ENCODE data around the gene MEPE.

MEPE gene

DNA sequence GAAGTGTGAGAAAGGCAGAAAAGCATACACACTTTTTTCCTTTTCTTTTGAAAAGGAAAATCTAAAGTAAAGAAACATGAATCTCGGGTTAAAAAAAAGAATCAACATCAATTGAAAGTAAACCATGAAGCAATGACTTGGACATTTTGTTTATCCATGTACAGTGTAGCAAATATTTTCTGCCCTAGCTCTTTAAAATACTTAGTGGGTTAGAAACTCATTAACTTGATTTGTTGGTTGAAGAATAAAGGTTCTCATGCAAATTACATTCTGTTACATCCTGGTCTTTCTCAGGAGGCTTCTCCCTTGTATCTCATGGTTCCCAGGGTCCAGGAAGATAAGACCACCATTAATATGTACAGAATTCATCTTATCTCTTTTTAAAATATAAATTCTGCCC, 9.0 kb upstream of the MEPE start:
- no peak overlapping the region for H3K4me3 ChIP-seq (ENCODE audit: low read length)
- DNase-seq (ENCODE audit: low read depth) = no peak
- TF ChIP-seq CTCF (IDR thresholded peaks at IDR 0.05; ENCODE audit: insufficient read depth, low read depth, low read length, missing control alignments) = no peak

DNA sequence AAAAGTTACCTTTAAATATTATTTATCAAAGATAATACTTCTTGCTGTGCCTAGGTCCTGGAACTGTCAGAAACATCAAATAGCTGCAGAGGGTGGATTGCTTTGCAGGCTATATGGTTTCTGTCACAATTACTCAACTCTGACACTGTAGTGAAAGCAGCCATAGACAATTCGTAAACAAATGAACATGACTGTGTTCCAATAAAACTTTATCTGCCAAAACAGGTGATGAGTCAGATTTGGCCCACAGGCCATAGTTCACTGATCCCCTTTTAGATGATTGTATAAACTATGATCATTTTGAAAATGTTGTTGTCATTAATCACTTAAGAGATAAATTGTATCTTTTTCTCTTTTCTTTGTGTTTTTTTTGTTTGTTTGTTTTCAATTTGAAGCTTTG, 8.4 kb upstream of the MEPE start:
- H3K4me3 ChIP-seq (ENCODE audit: low read length) = no peak overlapping the region
- no peak for TF ChIP-seq CTCF (IDR thresholded peaks at IDR 0.05; ENCODE audit: insufficient read depth, low read depth, low read length, missing control alignments)
- peak; percentile 33 for DNase-seq (ENCODE audit: low read depth)

DNA sequence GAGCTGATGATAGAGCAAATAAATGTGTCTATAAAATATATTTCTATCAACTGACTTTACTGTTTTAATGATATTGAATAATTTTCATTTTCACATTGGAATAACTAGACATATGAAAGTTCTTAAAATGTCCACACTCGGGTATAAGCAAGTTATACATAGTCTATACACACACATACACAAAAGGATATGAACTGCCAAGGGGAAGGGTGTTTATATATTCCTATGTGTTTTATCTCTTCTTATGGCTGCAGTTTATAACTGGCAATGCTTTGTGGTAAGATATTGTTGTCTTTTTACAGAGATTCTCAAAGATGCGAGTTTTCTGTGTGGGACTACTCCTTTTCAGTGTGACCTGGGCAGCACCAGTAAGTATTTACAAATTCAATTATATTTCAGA, 1.6 kb downstream of the MEPE start:
- no peak for DNase-seq (ENCODE audit: low read depth)
- TF ChIP-seq CTCF (IDR thresholded peaks at IDR 0.05; ENCODE audit: insufficient read depth, low read depth, low read length, missing control alignments) = no peak
- no peak overlapping the region for H3K4me3 ChIP-seq (ENCODE audit: low read length)

DNA sequence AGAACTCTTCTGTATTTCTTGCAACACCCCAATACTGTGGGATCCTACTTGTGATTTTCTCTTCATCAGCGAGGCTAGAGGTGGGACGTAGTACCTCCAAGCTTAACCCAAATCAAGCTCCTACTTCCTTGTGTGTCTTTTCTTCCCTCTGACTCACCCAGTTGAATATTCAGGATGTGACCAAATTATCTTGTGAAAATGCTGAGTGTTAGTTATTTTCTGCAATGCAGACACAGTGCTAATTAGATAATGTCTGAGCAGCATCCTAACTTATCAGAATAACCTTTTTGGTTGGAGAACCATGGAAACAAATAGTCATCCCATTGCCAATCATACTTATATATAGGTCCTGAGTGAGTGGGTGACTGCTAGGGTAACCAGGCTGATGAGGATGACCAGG, 2.4 kb downstream of the MEPE start:
- peak; percentile 48 for DNase-seq (ENCODE audit: low read depth)
- TF ChIP-seq CTCF (IDR thresholded peaks at IDR 0.05; ENCODE audit: insufficient read depth, low read depth, low read length, missing control alignments) = no peak
- no peak overlapping the region for H3K4me3 ChIP-seq (ENCODE audit: low read length)

- no peak for TF ChIP-seq CTCF (IDR thresholded peaks at IDR 0.05; ENCODE audit: insufficient read depth, low read depth, low read length, missing control alignments)
- DNase-seq (ENCODE audit: low read depth) = no peak
- H3K4me3 ChIP-seq (ENCODE audit: low read length) = no peak overlapping the region
These were observed 3.0 kb downstream of the MEPE start for GRCh38 chr4:87835743-87836142.

DNA sequence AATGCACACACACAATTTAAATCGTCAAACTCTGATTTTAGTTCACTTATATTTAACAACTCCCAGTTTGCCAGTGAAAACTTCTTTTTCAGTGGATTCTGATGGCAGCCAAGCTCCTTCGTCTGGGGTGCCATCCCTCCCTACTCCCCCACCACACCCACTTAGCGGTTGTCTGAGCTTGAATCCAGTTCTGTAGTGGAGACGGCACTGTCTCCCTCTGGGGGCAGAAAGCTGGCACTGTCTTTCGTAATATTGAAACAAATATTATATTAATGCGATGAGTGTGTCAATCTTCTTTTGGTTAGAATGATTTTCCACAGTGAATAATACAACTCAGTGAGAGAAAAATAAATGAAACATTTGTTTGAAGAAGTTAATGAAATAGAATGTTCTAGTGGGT, 5.4 kb downstream of the MEPE start:
- DNase-seq (ENCODE audit: low read depth) = peak; percentile 40
- TF ChIP-seq CTCF (IDR thresholded peaks at IDR 0.05; ENCODE audit: insufficient read depth, low read depth, low read length, missing control alignments) = peak; percentile 58
- no peak overlapping the region for H3K4me3 ChIP-seq (ENCODE audit: low read length)

GRCh38 chr4:87838890-87839591, 6.3 kb downstream of the MEPE start:
- peak; percentile 84 for TF ChIP-seq CTCF (IDR thresholded peaks at IDR 0.05; ENCODE audit: insufficient read depth, low read depth, low read length, missing control alignments)
- DNase-seq (ENCODE audit: low read depth) = peak; percentile 56
- H3K4me3 ChIP-seq (ENCODE audit: low read length) = no peak overlapping the region

Data from epithelial cell of esophagus (primary cell).